Neural progenitor cell (in vitro differentiated cells): ENCODE measurements around the gene FEM1B. TPM values are rescaled to one million over a fixed set of nuclear protein-coding genes. Genes with fewer than 3 reads are reported as not detected.

Experiments
- DNase-seq: peaks from one replicate; pipeline ENCODE4 v3.0.0-alpha.2; 2016; ENCODE audit warnings: low spot score
- H2AFZ ChIP-seq: fragments of 200-600 bp; sonication (generic); replicated peaks from 2 replicates; pipeline ENCODE4 v1.6.1; 2016; ENCODE audit warnings: antibody characterized with exemption
- H3F3A ChIP-seq: fragments of 200-600 bp; sonication (generic); 2 replicates; pipeline ENCODE4 v1.6.1; 2016; ENCODE audit warnings: antibody characterized with exemption, low read depth
- H3K27ac ChIP-seq: fragments of 200-600 bp; sonication (generic); 2 replicates; pipeline ENCODE4 v1.5.1; 2016; ENCODE audit warnings: mild to moderate bottlenecking
- H3K27me3 ChIP-seq: fragments of 200-600 bp; sonication (generic); 2 replicates; pipeline ENCODE4 v1.6.1; 2016; ENCODE audit warnings: mild to moderate bottlenecking, moderate library complexity
- H3K36me3 ChIP-seq: fragments of 200-600 bp; sonication (generic); 2 replicates; pipeline ENCODE4 v1.5.1; 2016
- H3K4me1 ChIP-seq: fragments of 200-600 bp; sonication (generic); 2 replicates; pipeline ENCODE4 v1.6.1; 2016; ENCODE audit warnings: mixed run types
- H3K4me2 ChIP-seq: fragments of 200-600 bp; sonication (generic); 2 replicates; pipeline ENCODE4 v1.6.1; 2016
- H3K4me3 ChIP-seq: fragments of 200-600 bp; sonication (generic); 2 replicates; pipeline ENCODE4 v1.5.1; 2016
- H3K79me2 ChIP-seq: fragments of 200-600 bp; sonication (generic); 2 replicates; pipeline ENCODE4 v1.6.1; 2016; ENCODE audit warnings: low read depth
- H3K9ac ChIP-seq: fragments of 200-600 bp; sonication (generic); 2 replicates; pipeline ENCODE4 v1.6.1; 2016
- H3K9me3 ChIP-seq: fragments of 200-600 bp; sonication (generic); 2 replicates; pipeline ENCODE4 v1.5.1; 2016; ENCODE audit warnings: low read depth
- H4K20me1 ChIP-seq: fragments of 200-600 bp; sonication (generic); 2 replicates; pipeline ENCODE4 v1.6.1; 2016; ENCODE audit warnings: low read depth
- H3K27ac Mint-ChIP-seq: 3 replicates; pipeline ENCODE4 v1.8.0; 2021; ENCODE audit warnings: mixed read lengths
- H3K27me3 Mint-ChIP-seq: 2 replicates; pipeline ENCODE4 v1.8.0; 2022; ENCODE audit warnings: low read depth, mild to moderate bottlenecking, inconsistent platforms, moderate library complexity, mixed read lengths; ENCODE audit not compliant: insufficient read depth
- H3K36me3 Mint-ChIP-seq: 3 replicates; pipeline ENCODE4 v1.8.0; 2021; ENCODE audit warnings: mixed read lengths
- H3K4me1 Mint-ChIP-seq: 3 replicates; pipeline ENCODE4 v1.8.0; 2021; ENCODE audit warnings: mixed read lengths
- H3K4me3 Mint-ChIP-seq: 3 replicates; pipeline ENCODE4 v1.8.0; 2021; ENCODE audit warnings: mild to moderate bottlenecking, moderate library complexity, mixed read lengths
- H3K9me3 Mint-ChIP-seq: 3 replicates; pipeline ENCODE4 v1.8.0; 2020; ENCODE audit warnings: mixed read lengths
- CTCF ChIP-seq: fragments of 200-600 bp; sonication (generic); IDR thresholded peaks from 2 replicates; pipeline ENCODE4 v1.5.1; 2017; ENCODE audit warnings: antibody characterized with exemption, mild to moderate bottlenecking
- EZH2 ChIP-seq: fragments of 200-600 bp; sonication (generic); IDR thresholded peaks from 2 replicates; pipeline ENCODE4 v1.6.1; 2017; ENCODE audit warnings: antibody characterized with exemption, mild to moderate bottlenecking, moderate library complexity
- EZH2phosphoT487 ChIP-seq: fragments of 200-600 bp; sonication (generic); IDR thresholded peaks from 2 replicates; pipeline ENCODE4 v1.6.1; 2017; ENCODE audit warnings: antibody characterized with exemption
- total RNA-seq: library from RNA; depleted of rRNA; stranded (reverse); fragments of >200 nt; gene quantifications from 2 replicates; pipeline ENCODE4 v1.2.3, GENCODE V29; 2015; ENCODE audit warnings: low replicate concordance

The FEM1B gene
- total RNA-seq, 1 donor from 2014 or later: 80.0 TPM

DNA sequence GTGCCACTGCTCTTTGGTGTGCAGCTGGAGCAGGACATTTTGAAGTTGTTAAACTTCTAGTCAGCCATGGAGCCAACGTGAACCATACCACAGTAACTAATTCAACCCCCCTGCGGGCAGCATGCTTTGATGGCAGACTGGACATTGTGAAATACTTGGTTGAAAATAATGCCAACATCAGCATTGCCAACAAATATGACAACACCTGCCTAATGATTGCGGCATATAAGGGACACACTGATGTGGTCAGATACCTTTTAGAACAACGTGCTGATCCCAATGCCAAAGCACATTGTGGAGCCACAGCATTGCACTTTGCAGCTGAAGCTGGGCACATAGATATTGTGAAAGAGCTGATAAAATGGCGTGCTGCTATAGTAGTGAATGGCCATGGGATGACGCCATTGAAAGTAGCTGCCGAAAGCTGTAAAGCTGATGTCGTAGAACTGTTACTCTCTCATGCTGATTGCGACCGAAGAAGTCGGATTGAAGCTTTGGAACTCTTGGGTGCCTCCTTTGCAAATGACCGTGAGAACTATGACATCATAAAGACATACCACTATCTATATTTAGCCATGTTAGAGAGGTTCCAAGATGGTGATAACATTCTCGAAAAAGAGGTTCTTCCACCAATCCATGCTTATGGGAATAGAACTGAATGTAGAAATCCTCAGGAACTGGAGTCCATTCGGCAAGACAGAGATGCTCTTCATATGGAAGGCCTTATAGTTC is 12.2 kb downstream of the FEM1B start:
- TF ChIP-seq CTCF: no peak
- TF ChIP-seq EZH2: no peak
- TF ChIP-seq EZH2phosphoT487: no peak
- peaks cover 60% of the 10 kb centered on the region for H4K20me1 ChIP-seq
- no peaks in the 10 kb centered on the region for H3K9me3 ChIP-seq
- no peaks in the 10 kb centered on the region for H3K27me3 Mint-ChIP-seq
- H3K27ac ChIP-seq: no peak overlapping the region
- H3K4me3 ChIP-seq: no peak overlapping the region
- H3K9me3 Mint-ChIP-seq: peaks cover 3% of the 10 kb centered on the region
- peaks cover 16% of the 10 kb centered on the region for H3K36me3 ChIP-seq
- H3K4me1 ChIP-seq: no peaks in the 10 kb centered on the region
- no peak overlapping the region for H3K27ac Mint-ChIP-seq
- H3K4me1 Mint-ChIP-seq: peaks cover 5% of the 10 kb centered on the region
- H3K4me2 ChIP-seq: no peak overlapping the region
- no peaks in the 10 kb centered on the region for H3F3A ChIP-seq
- peaks cover 91% of the 10 kb centered on the region for H3K79me2 ChIP-seq
- no peaks in the 10 kb centered on the region for H3K27me3 ChIP-seq
- no peak overlapping the region for H3K9ac ChIP-seq
- H3K4me3 Mint-ChIP-seq: no peak overlapping the region
- DNase-seq: no peak
- peaks cover 40% of the 10 kb centered on the region for H3K36me3 Mint-ChIP-seq
- no peak overlapping the region for H2AFZ ChIP-seq

GRCh38 chr15:68290715-68291114 is 13.2 kb downstream of the FEM1B start:
- Histone ChIP-seq H3K4me1 (no peaks in the 10 kb centered on the region), H3K4me3 (no peak overlapping the region), H2AFZ (no peak overlapping the region), H3K27ac (no peak overlapping the region), H3F3A (peaks cover 5% of the 10 kb centered on the region), H3K79me2 (peaks cover 82% of the 10 kb centered on the region), H3K27me3 (no peaks in the 10 kb centered on the region), H3K4me2 (no peak overlapping the region), H3K9me3 (no peaks in the 10 kb centered on the region), H3K36me3 (peaks cover 14% of the 10 kb centered on the region), H3K9ac (no peak overlapping the region), H4K20me1 (peaks cover 55% of the 10 kb centered on the region)
- H3K27me3 Mint-ChIP-seq: no peaks in the 10 kb centered on the region
- peaks cover 10% of the 10 kb centered on the region for H3K4me1 Mint-ChIP-seq
- TF ChIP-seq EZH2phosphoT487: no peak
- TF ChIP-seq CTCF: no peak
- TF ChIP-seq EZH2: no peak
- H3K9me3 Mint-ChIP-seq: no peaks in the 10 kb centered on the region
- H3K4me3 Mint-ChIP-seq: no peak overlapping the region
- DNase-seq: no peak
- H3K27ac Mint-ChIP-seq: no peak overlapping the region
- H3K36me3 Mint-ChIP-seq: peaks cover 31% of the 10 kb centered on the region

DNA sequence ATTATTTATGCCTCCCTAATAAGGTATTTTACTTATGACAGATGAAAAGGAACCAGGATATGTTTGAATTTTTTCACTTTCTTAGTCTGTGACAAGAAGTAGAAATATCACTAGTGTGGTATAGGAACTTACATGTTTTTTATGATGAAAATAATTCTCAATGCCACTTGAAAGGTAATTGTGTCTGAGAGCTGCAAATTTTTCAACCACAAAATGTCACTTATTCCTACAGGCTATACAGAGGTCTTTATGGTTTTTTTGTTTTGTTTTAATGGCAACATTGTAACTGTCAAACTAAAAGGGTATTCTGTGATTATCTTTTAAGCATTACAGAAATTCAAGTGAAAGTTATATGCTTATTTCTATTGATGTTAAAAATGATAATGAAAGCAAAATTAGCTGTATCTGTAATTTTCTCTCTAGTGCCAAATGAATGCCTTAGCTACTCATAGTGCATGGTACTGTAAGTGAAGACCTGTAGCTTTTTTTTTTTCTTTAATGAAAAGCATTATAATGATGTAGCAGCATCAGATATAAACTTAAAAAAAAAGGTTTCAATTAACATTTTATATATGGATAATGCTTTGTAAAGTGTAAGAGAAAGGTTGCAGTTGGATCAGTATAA is 14.7 kb downstream of the FEM1B start:
- peaks cover 24% of the 10 kb centered on the region for H3K36me3 Mint-ChIP-seq
- no peak overlapping the region for H3K27ac ChIP-seq
- no peak overlapping the region for H2AFZ ChIP-seq
- no peaks in the 10 kb centered on the region for H3K4me1 ChIP-seq
- peaks cover 39% of the 10 kb centered on the region for H4K20me1 ChIP-seq
- no peak overlapping the region for H3K4me2 ChIP-seq
- no peaks in the 10 kb centered on the region for H3K9me3 ChIP-seq
- H3K27me3 ChIP-seq: no peaks in the 10 kb centered on the region
- no peaks in the 10 kb centered on the region for H3K27me3 Mint-ChIP-seq
- TF ChIP-seq EZH2phosphoT487: no peak
- H3K9me3 Mint-ChIP-seq: no peaks in the 10 kb centered on the region
- H3K27ac Mint-ChIP-seq: no peak overlapping the region
- peaks cover 66% of the 10 kb centered on the region for H3K79me2 ChIP-seq
- H3F3A ChIP-seq: peaks cover 10% of the 10 kb centered on the region
- H3K4me1 Mint-ChIP-seq: peaks cover 7% of the 10 kb centered on the region
- peaks cover 18% of the 10 kb centered on the region for H3K36me3 ChIP-seq
- H3K4me3 ChIP-seq: no peak overlapping the region
- DNase-seq: no peak
- no peak overlapping the region for H3K9ac ChIP-seq
- H3K4me3 Mint-ChIP-seq: no peak overlapping the region

DNA sequence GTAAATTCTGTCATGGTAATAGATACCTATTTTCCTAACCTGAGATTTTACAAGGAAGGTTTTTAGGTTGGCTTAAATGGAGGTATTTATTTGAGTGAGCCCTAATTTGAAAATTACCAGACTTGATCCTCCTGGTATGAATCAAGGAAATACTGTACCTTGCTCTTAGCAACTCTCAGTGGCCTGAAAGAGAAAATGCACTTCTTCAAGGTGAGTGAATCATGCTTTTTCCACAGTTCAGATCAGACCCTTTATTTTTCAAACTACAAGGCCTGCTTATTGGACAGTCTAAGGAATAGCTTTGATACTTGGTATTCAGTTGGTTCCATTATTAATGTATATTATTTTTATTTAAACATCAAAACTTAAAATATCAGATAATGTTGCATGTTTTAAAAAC is 15.4 kb downstream of the FEM1B start:
- TF ChIP-seq CTCF: no peak
- no peak for TF ChIP-seq EZH2
- TF ChIP-seq EZH2phosphoT487: no peak
- Mint-ChIP-seq H3K27ac (no peak overlapping the region), H3K36me3 (peaks cover 27% of the 10 kb centered on the region), H3K27me3 (no peaks in the 10 kb centered on the region), H3K9me3 (no peaks in the 10 kb centered on the region), H3K4me3 (no peak overlapping the region), H3K4me1 (peaks cover 7% of the 10 kb centered on the region)
- Histone ChIP-seq H3K9ac (no peak overlapping the region), H4K20me1 (peaks cover 32% of the 10 kb centered on the region), H3K36me3 (peaks cover 18% of the 10 kb centered on the region), H3K4me2 (no peak overlapping the region), H3K27me3 (no peaks in the 10 kb centered on the region), H2AFZ (no peak overlapping the region), H3K27ac (no peak overlapping the region), H3F3A (peaks cover 10% of the 10 kb centered on the region), H3K4me3 (no peak overlapping the region), H3K4me1 (no peaks in the 10 kb centered on the region), H3K79me2 (peaks cover 59% of the 10 kb centered on the region), H3K9me3 (no peaks in the 10 kb centered on the region)
- no peak for DNase-seq
